GM18873 (cell line): ENCODE measurements around the gene NLRP6.
"Not testable (repeated sequence)": the region's sequence is repeated elsewhere in the genome, so short reads cannot be mapped to it uniquely, and the experiment has no call there.

ENCODE experiments used
- ATAC-seq: cut with Tn5 transposase; IDR thresholded peaks from one replicate; pipeline ENCODE4 v1.9.1; 2021; ENCODE audit warnings: mild to moderate bottlenecking, moderate library complexity, moderate number of reproducible peaks; ENCODE audit not compliant: unreplicated experiment, low FRiP score

The NLRP6 gene

DNA sequence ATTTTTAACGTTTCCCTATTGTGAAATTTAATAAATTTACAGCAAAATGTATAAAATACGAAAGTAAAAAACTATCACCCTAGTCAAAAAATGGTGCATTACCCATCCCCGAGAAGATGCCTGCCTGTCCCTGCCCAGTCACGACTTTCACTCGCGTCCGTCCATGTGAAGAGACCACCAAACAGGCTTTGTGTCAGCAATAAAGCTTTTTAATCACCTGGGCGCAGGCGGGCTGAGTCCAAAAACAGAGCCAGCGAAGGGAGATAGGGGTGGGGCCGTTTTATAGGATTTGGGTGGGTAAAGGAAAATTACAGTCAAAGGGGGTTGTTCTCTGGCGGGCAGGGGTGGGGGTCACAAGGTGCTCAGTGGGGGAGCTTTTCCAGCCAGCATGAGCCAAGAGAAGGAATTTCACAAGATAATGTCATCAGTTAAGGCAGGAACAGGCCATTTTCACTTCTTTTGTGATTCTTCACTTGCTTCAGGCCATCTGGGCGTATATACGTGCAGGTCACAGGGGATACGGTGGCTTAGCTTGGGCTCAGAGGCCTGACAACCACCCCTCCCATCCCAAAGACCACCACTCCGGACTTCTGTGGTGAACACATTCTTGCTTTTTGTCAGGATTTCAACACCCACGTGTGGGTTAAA lies 55.5 kb downstream of the NLRP6 start:
- not testable (repeated sequence) for ATAC-seq

DNA sequence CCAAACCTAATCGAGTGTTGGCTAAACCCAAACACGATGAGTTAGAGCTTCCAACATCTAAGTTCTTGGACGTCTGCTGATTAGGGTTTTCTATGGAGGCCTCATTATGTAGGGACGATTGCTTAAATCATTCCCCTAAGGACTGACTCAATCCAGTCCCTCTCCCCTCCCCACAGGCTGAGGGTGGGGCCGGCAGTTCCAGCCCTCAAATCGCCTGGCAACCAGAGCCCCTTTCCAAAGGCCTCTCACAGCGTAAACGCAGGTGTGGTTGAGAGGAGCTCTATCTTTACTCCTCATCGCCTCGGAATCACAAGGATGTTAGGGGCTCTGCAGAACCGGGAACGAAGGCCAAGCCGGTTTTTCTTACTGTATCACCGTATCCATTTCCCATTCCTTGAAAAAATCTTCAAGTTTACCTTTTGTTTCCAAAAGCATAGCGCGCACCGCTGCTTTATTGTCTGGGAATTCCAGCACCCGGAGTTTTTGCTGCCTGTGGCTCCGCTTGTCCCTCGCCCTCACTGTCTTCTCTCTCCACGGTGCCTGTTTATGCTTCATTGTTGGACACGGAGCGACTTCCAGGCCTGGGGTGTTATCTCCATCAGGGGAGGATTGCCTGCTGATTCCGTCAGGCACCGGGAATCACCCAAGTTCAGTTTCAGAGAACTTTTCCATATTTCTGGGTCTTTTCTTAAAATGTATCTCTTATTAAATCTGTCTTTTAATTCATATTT lies 56.2 kb downstream of the NLRP6 start:
- ATAC-seq = no peak
